Activated naive CD4-positive, alpha-beta T cell treated with anti-CD3 and anti-CD28 coated beads, Interleukin-2, amount 50 U/mL, for 16 hours (primary cell): ENCODE measurements around the gene RFT1.
A peak's percentile ranks its signal among the peaks of the same experiment; 100 is the strongest.

ENCODE experiments used
- DNase-seq: peaks from one replicate; pipeline ENCODE4 v3.0.0-alpha.2; 2020

The RFT1 gene, protein sequence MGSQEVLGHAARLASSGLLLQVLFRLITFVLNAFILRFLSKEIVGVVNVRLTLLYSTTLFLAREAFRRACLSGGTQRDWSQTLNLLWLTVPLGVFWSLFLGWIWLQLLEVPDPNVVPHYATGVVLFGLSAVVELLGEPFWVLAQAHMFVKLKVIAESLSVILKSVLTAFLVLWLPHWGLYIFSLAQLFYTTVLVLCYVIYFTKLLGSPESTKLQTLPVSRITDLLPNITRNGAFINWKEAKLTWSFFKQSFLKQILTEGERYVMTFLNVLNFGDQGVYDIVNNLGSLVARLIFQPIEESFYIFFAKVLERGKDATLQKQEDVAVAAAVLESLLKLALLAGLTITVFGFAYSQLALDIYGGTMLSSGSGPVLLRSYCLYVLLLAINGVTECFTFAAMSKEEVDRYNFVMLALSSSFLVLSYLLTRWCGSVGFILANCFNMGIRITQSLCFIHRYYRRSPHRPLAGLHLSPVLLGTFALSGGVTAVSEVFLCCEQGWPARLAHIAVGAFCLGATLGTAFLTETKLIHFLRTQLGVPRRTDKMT

DNA sequence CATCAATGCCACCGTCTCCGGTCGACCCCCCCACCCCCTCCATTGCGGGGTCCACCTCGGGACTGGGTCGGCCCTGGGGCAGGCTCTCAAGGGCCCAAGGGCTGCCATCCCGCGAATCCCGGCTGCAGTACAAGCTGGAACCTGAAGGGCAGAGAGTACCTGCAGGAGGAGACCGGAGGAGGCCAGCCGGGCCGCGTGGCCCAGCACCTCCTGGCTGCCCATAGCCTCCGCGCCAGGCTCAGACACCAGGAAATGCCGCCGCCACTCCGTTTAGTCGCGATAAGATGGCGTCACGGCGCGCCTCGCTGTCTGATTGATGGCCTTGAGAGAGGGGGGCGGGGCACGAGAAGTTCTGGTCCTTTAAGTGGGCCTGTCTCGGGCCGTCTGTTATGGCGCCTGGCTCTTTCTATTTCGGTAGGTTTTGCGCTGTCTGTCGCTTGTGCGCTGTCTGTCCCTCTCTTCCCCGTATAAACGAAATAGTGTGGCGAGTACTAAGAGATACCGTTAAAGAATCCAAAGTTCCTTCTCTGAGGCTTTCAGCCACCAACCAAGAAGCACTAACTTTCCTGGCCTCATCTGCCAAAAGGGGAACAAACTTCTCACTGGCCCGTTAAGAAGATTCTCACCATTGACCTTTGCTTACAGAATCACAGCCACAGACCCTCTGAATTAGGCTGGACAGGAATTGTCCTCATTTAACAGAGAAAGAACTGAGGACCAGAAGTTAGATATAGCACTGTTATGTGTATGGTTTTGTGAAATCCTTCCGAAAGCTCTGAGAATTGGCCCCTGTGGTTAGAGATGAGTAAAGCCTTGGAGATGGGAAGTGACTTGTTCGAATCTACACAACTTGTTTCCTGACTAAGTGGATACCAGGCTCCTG lies at the start of gene RFT1:
TSS of gene RFT1 (minus strand) at position 257 of the 883 bp plus-strand sequence. CDS start at position 222, 35 bp downstream.
- peak; percentile 98 for DNase-seq

DNA sequence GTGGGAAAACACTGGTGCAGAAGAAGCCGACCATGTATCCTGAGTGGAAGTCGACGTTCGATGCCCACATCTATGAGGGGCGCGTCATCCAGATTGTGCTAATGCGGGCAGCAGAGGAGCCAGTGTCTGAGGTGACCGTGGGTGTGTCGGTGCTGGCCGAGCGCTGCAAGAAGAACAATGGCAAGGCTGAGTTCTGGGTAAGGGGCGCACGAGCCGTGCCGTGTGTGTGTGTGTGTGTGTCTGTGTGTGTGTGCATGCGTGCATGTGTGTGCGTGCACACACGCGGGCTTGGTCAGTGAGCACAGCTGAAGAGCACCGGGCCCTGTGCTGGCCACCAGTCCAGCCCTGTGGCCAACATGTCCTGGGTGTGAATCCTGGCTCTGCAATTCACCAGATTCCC lies 49.3 kb upstream of the RFT1 start:
- no peak for DNase-seq

- DNase-seq = no peak
Measured at GRCh38 chr3:53178246-53178645, 48.0 kb upstream of the RFT1 start.

DNA sequence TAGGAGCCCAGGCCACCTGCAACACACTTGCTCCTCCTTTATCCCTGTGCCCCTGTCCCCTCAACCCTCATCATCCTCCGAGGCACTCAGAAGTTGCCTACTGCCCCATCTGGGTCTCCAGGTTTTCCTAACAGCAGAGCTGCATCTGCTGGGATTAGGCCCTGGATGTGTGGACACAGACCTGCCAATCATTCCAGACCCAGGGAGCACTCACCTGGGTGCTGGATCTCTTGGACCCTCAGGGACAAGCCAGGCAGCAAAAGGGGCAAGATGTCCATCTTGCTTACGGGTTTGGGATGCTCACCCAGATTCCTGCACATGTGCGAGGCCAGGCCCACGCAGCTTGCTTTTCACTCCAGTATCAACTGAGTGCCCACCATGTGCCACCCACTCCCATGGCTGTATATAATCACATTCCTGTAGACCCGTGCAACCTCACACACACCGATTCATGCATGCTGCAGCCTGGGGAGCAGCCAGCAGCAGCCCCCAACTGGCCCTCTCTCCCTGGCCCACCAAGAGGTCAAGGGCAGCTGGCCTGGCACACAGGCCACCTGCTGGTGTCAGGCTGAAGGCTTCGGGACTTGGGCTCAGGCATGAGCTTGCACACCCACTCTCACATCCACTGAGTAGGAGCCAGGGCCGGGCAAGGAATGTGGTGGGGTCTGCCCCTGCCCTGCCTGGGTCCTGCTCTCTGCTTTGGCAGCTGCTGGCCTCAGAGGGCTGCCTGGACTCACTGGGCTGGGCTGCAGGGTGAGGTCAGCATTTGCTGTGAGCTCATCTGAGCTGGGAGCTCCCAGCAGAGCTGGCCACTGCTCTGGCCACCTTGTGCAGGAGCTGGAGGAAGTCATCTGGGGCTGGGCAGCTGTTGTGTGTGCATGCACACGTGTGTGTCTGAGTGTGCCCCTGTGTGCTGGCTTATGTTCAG lies 45.6 kb upstream of the RFT1 start:
- no peak for DNase-seq

GRCh38 chr3:53174346-53175250 lies 44.4 kb upstream of the RFT1 start:
- no peak for DNase-seq

DNA sequence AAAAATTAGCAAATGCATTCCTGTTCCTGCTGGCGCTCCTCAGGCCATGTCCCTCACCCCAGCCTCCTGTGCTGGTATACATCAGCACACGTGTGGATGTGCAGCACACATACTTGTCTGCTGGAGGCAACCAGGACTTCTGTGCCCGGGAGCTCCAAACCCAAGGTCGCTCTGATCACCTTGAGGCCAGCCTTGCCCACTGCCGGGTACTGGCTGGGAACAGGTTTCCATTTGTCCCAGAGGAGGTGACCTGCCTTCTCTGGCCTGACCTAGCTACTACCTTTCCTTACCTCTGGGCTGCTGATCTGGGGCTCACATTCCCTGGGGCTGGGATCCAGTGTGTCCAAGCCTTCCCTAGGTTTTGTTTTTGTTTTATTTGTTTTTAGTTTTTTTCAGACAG lies 42.9 kb upstream of the RFT1 start:
- no peak for DNase-seq

DNA sequence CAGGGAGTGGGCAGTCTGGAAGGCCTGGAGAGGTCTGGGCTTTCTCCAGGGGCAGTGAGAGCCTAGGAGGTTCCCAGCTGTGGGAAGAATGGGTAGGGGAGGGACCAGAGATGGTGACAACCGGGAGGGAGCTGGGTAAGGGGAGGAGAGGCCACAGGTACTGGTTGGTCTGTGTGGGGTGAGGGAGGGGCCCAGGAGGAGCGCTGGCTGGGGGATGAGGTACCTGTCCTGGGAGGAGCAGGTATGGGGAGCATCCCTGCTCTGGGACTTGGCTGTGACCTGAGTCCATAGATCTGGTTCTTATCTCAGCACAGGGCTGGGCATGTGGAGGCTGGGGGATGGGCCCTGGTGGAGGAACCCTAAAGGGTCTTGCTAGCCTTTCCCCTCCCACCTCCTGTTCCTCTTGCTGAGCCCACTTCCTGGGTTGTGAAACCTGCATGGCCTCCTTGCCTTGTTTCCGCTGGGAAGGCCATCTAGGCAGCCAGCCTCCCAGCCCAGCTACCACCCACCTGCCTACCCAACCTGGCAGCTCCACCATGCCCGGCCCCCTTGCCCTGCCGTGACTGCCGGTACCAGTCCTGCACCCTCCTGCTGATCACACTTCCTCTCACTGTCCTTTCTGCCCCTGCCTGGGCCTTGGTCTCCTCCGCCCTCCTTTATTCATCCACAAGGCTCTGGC lies 41.7 kb upstream of the RFT1 start:
- DNase-seq = no peak

GRCh38 chr3:53171064-53171418 lies 40.8 kb upstream of the RFT1 start:
- DNase-seq = no peak

DNA sequence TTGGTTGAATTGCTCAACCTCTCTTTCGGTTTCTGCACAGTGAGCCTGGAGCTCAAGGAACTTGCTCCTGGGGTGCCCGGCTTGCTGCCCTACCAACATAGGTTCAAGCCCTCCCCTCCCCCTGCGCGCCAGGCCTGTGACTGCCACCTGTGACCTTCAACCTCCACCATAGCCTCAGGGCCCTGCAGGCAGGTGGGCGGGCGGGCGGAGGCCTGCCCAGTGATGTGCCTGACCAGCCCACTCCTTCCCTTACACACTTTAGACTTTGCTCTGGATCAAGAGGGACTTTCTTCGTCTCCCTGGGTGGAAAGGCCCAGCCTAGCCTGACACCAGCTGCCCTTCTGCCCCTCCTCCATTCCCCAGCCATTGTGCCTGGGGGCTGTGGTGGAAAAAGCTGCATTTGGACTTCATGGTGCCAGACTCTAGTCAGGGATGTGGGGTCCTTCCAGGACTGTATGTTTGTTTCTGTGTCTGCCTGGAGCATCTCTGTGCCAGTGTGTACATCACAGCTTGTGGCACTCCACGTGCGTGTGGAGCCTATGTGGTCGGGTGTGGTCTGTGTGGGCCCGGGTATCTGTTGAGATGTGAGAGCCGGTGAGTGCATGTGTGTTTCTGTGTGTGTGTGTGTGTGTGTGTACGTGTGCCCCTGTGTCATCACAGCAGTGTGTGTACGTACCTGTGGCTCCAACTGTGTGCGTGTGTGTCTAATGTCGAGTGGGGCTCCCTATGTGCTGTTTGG lies 40.3 kb upstream of the RFT1 start:
- no peak for DNase-seq

GRCh38 chr3:53169832-53170324 lies 39.6 kb upstream of the RFT1 start:
- no peak for DNase-seq

DNA sequence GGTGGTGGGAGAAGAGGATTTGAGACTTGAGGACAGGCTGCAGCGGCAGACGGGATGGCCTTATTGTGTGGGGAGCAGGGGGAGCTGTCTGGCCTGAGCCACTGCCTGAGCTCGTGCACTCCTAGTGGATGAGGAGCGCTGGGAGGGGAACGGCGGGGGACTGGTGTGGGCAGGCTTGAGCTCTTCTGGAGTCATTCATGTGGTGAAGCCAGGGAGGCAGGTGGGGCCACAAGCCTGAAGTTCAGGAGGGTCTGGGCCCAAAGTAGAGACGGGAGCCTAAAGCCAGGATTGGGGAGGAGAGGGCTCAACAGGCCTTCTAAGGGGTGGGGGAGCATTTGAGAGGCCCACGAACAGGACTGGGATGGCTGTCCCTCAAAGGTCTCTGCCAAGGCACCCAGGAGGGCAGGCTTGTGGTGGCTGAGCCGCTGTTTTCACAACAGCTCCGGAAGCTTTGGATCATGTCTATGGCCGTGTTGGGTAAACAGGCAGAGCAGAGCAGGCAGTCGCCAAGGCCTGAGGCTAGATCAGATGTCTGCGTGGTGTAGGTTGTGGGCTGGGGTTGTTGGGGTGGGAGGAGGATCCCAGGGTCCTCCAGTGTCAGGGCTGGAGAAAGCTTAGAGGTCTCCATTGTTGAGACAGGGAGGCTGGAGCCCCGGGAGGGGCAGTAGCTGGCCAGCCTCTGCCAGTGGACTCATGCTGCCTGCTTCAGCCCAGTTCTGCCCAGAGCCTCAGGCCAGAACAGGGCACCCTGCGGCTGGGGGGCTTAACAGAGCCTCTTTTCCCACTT lies 39.0 kb upstream of the RFT1 start:
- DNase-seq = no peak

DNA sequence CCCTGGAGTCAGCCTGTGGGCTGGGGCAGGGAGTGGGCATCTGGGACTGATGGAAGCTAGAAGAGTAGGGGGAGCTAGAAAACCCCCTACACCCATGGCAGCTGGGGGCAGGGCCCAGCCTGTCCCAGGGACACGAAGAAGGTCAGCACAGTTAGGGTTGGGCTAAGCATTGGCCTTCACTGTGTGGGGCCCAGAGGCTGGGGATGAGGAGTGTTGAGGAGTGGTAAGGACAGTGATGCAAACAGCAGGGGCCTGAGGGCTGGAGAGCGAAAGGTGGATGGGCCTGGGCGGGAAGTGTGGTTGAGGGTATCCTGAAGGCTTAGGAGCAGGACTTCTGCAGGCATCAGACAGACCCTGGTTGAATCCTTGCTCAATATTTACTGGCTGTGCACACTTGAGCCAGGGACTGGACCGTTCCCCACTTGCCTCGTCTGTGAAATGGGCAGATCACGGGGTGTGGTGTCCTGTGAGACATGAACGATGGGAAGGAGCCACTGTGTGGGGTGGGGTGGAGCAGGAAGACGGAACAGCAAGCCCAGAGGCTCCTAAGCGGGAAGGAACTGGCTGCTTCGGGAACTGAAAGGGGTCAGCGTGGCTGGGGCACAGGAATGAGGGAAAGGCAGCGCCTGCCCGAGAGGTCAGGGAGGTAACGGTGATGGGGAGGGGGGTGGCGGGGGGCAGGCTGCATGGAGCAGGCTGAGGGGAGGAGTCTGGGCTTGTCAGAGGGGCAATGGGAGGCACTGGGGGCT lies 38.1 kb upstream of the RFT1 start:
- DNase-seq = no peak

GRCh38 chr3:53167418-53168174 lies 37.4 kb upstream of the RFT1 start:
- no peak for DNase-seq

DNA sequence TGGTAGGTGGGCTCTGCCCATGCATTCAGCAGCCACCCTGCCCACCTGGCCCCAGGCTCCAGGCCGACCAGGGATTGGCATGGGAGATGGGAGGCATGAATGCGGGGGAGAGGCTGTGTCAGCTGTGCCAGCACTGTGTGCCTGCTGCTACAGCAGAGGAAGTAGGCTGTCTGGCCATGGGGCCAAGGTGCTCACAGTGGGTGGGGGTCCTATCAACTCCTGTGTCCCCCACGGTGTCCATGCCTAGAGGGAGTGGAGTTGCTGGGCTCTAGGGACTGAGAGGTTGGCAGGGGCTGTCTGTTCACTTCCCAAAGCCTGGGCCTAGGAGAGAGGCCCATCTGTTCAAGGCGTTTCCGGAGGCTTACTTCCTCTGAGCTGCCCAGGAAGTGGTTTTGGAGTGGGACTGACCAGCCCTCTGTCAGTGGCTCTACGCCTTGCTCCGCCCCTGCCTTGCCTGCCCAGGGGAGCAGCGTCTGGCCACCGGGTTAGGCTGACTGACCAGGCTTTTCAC lies 36.6 kb upstream of the RFT1 start:
- no peak for DNase-seq

DNA sequence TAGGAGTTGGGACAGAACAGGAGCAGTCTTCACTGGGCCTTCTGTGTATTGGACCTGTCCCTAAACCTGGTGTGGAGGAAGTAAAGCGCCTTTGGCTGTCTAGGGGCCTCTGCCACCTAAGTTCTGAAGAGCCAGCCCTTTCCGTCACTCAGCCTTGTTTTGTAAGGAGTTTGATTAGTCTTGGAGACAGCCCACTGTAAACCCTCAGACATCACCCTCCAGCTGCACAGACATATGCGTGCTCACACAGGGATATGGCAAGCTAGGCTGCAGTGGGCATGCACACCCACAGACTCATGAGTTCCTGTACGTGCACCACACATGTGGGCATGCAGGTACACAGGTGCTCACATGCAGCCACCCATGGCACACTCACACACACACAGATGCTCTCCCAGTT lies 36.0 kb upstream of the RFT1 start:
- no peak for DNase-seq

GRCh38 chr3:53164911-53165310 lies 34.7 kb upstream of the RFT1 start:
- no peak for DNase-seq
